ENCODE data around the gene DTNB.

- TF ChIP-seq CTCF (IDR thresholded peaks at IDR 0.05; ENCODE audit: poor library complexity, severe bottlenecking) (no peak), REST (IDR thresholded peaks at IDR 0.05; ENCODE audit: borderline replicate concordance) (no peak), EZH2 (IDR thresholded peaks at IDR 0.05; ENCODE audit: borderline replicate concordance, insufficient read depth, low read length, poor library complexity, severe bottlenecking) (no peak)
Measured at GRCh38 chr2:25438793-25439192, 234.6 kb downstream of the DTNB start.
